Body of pancreas (tissue), 4 donors: ENCODE results near the gene DUS1L.

Source experiments
- CTCF ChIP-seq, 7 experiments: fragments of 450-650 bp in 4 of 7; fragments of 200-600 bp in 3 of 7; sonication (generic) in 3 of 7; IDR thresholded peaks; one replicate each; pipeline ENCODE4 v1.5.1; 2016 to 2019; ENCODE audit warnings: antibody characterized with exemption in 7 of 7
- POLR2A ChIP-seq, 3 donors: fragments of 450-650 bp; IDR thresholded peaks; one replicate each; pipeline ENCODE4 v1.6.1; 2016; ENCODE audit warnings: antibody characterized with exemption in 3 of 3, mild to moderate bottlenecking in 2 of 3

DNA sequence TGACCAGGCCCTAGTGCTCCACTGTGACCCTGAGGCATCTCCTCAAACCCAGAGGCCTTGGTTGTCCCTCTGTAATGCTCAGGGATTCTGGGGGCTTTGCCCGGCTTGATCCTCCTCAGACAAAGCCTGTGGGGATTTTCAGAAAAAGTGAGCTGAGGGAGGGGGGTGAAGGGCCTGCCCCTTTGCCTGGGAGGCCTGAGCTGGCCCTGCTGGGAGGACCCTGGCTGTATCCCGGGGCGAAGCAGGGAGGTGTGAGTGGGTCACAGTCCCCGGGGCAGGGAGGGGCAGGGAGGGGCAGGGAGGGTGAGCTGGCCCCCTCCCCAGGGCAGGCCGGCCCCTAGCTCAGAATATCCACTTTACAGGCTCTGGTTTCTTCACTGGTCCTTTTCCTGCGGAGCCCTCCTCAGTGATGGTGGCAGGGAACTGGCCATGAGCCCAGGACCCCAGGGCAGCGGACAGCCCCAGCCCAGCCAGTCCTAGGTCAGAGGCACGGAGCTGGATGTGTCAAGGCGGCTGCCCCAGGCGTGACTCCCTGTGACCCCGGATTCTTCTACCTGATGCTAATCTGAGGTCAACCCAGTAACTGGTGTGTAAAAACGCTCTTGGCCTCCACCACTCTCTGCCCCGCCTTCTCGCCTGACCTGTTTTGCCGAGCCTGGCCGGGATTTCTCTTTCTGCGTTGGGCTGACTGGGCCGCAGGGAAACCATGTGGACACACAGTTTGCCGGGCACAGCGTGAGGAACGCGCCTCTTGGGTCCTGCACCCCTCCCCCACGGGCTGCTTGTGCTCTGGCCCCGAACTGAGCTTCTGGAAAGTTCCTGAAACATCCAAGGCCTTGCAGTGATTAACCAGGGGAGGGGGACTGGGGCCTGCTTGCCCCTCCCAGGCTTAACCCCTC is 38.2 kb upstream of the DUS1L start:
- TF ChIP-seq CTCF (IDR thresholded peaks at IDR 0.05) (no peak), POLR2A (IDR thresholded peaks at IDR 0.05) (peak in 2 of 3 donors; percentile 20 to 34)
